HCEC 1CT (cell line): ENCODE results near the gene FGR.
A peak's percentile ranks its signal among the peaks of the same experiment; 100 is the strongest.

Experiments
- DNase-seq: peaks from one replicate; pipeline ENCODE4 v3.0.0-alpha.2; 2017

The FGR gene

DNA sequence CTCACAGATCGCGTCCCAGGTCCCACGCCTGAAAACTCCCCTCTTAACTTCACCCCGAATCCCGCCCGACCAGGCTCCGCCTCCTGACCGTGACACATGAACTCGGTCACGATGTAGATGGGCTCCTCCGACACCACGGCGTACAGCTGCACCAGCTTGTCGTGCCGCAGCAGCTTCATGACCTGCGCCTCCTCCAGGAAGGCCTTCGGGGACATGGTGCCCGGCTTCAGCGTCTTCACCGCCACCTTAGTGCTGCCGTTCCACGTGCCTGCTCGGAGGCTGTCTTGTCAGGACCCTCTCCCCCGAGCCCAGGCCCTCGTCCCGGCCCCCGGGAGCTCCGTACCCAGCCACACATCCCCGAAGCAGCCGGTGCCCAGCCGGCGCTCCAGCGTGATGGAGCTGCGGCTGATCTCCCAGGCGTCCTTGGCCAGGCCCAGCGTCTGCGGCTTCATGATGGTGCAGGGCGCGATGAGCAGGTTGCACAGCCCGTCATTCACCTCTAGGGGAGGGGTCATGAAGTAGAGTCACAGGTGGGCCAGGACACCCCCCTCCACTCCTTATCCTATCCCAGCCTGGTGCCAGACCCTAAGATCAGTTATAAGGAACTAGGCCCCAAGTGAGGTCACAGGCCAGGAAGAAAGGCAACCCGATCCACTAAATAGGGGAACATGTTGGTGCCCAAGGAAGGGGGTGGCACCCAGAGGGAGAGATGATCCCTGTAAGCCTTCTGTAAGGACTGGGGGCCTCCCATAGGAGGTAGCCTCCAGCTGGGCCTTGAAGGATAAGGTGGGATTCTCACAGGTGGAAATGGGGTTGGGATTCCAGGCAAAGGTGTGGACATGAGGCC, 19.4 kb downstream of the FGR start:
- DNase-seq = no peak

DNA sequence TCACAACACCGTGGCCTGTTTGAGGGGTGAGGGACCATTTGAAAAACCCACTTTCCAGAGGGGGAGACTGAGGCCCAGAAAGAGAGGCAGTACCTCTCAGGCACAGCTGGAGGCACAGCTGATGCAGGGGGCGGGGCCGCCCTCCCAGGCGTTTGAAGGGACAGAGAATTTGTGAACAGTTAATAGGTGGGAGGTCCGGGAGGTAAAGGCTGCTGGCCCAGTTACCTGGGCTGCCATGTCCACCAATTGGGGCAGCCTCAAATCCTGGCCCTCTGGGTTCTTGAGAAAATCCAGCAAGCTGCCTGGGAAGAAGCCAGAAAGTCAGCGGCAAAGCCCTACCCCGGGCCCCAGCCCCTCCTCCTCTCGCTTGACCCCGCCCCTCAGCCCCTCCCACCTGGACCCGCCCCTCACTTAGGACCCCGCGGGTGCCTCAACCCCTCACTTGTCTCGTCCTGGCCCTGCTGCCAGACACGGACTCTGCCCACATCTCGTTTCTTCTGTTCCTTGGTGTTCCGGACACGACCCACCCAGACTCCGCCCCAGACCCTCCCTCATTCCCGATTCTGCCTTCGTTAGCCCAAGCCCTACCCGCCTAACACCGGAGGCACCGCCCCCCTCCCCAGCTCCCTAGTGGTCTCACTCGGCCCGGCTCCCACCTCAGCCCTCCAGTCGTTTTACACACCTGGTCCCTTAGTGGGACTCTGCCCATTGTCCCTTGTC, 20.2 kb downstream of the FGR start:
- DNase-seq = no peak

DNA sequence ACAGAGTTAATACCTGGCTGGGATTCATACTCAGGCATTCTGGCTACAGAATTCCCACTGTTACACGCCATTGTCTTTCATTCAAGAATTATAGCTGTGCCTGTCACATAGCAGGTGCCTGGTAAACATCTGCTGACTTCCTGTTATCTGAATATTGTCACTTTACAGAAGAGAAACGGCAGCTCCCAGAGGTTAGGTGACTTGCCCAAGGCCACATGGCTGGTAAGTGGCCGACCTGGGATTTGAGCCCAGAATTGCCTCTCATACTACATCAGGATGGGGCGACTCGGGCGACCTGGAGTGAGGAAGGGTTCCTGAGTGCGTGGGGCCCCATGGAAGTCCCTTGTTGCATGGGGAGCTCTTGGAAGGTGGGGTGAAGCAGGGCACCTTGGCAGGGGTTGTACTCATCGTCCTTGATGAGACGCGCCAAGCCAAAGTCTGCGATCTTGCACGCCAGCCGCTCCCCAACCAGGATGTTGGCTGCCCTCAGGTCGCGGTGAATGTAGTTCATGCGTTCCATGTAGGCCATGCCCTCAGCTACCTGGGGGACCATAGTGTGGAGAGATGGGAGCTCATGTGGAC, 20.9 kb downstream of the FGR start:
- no peak for DNase-seq

DNA sequence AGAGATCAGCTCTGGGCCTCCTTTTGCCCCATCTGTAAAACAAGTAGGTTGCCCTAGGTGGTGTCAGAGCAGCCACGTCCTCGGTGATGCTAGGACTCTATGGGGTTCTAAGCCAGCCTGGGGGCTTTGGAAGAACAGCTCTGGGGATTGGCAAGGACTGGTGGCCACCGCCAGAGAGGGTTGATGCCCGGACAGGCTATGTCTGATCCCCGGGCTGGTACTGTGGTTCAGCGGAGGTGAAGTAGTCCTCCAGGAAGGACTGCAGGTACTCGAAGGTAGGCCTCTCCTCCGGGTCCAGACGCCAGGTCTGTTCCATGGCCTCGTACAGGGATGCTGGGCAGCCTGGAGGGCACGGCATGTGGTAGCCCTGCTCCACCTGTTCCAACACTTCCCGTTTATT, 22.3 kb downstream of the FGR start:
- no peak for DNase-seq

DNA sequence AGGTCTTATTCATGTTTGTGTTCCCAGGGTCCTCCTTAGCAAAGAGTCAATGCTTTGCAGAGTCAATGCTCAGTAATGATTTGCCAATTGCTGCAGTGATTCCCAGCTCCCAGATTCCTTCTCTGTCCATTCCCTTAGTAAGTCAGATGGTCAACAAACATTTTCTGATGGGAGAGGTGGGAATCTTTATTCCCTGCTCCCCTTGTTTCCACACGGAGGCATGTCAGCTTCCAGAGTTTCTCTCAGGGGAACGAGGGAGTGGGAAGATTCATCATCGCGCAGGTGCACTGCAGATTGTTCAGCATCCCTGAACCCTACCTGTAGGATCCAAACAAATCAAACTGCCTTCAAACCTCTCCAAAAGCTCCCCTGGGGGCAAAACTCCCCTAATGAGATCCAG, 23.5 kb downstream of the FGR start:
- no peak for DNase-seq

DNA sequence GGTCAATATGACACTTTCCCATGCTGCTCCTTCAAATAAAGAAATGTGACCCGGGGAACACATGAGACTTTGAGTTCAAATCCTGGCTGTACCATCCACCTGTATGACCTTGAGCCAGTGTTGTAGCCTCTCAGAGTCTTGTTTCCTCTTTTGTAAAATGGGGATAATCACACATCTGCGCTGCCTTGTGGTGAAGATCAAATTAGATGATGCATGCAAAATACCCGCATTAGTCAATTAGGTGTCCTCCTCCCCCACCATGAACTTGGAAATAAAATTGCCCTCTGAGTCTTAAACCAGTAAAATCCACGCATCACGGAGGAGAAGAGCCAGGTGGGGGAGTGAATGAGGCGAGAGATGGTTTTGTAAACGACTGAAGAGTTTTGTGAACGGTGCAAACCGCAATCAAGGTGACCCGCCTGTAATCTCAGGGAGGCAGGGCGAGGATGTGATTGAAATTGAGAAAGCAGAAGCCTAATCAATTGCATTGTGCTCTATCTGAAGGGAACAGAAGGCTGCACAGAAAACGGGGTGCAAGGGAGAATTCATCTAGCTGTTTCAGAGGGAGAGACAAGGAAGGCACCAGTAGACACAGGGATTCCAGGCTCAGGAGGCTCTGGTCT, 25.3 kb downstream of the FGR start:
- no peak for DNase-seq

DNA sequence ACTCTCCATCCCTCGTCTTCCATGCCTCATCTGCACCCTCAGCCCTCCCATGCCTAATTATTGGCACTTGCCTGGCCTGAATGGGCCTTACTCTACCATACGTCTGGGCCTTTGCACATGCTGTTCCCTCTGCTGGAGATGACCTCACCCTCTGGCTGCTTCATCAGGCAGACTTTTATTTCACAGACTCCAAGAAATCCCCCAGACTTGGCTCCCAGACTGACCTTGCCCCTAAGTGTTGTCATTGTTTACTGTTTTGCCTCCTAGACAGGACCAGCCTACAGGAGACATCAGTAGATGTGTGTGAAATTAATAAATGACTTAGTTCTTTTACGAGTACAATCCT, 25.8 kb downstream of the FGR start:
- no peak for DNase-seq

DNA sequence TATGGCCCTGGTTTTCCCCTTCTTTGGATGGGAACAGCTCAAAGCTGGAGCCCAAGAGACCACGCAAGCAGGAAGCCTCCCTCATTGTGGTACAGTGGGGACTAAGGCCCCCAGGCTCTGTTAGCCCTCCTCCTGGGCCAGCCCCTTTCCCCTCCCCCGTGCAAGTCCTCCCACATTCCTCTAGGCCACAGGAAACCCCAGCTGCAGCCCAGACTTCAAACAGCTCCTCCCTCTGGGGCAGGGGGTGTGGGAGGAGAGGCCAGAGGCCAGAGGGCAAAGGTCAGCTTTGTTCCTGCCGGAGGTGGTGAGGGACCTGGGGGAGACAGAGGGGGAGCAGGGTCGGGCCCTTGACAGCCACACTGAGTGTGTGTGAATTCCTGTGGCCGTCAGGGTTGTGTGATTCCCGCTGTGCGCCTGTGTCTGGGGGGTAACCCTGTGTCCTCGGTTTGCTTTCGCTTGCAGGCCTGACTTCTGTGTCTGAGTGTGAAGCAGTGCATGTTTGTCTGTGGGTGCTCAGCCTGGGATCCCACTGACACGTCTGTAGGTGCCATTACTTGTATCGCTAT, 27.7 kb downstream of the FGR start:
- no peak for DNase-seq

DNA sequence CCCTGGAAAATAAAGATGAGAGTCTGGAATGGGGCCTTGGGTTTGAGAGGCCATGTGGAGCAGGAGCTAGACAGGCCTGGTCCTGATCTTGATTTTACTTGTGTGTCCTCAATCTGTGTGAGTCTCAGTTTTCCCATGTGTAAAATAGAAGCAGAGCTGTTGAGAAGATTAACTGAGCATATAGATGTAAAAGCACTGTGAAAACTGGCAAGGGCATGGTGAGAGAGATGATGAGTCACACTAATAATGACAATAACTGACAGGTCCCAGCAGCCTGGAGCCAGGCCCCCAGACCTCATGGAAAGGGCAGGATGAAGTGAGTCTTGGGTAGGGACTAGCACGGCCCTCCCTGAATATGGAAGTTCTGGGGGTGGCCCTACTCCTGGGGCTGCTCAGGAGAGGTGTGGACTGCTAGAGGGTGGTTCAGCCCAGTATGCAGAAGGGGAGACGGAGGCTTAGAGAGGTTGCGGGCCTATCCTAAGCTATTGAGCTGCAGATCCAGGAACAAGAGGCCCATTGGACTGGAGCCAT, 28.2 kb downstream of the FGR start:
- DNase-seq = no peak

DNA sequence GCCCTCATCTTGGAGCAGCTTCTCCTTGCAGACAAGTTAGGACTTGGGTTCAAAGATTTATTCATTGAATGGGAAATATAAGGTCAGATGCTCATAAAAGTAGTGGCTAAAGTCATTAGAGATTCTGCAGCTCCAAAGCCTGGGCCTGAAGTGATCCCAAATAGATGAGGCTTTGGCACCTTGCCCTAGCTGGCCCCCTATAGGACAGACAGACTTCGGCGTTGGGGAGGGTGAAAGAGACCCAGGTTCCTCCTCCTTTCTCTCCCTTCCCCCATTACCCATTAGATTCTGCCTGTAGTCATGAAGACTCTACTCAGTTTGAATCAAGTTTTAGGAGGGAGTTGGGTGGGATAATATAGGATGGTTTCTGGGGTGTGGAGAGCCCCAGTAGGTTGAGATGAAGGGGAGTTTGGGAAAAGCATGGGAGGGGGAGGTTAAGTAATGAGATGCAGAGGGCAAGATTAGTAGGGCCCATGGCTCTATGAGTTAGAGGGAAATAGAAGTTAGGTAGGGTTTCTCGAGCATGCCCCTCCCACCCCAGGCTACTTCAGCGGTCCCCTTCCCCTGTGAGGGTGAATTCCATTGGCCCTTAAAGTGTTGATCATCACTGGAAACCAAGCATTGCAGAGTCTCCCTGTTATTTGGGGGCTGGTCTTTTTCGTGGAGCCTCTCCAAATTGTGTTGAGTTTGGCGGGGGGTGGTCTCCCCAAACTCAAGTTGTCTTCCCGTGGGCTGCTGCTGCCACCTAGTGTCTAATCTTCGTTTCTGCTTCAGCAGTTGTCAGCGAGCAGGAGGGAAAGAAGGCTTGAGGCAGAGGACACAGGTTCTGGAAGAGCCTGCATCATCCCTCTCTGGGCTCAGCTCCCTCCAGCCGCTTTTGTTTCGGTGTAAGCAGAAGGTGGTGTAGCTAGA, 28.9 kb downstream of the FGR start:
- DNase-seq = peak; percentile 56

DNA sequence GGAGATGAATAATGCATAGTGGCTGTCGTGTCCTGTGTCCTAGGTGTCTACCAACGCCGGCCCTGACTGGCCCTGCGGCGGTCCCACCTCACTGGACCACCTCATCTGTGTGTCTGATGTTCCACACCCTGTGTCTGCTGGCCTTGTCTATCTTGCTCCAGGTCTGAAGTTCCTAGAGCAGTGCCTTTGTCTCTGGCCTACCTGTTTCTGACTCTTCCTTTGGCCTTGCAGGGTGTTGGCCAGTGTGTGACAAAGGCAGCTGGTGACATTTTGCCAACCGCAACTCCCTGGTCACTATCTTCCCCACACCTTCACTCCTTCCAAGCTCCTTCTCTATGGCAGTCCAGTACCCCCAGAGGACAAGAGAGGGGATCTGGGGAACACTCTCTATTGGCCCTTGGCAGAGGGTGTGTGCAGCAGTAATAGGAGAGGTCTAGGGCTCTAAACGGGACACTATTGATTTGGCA, 29.7 kb downstream of the FGR start:
- DNase-seq = no peak

DNA sequence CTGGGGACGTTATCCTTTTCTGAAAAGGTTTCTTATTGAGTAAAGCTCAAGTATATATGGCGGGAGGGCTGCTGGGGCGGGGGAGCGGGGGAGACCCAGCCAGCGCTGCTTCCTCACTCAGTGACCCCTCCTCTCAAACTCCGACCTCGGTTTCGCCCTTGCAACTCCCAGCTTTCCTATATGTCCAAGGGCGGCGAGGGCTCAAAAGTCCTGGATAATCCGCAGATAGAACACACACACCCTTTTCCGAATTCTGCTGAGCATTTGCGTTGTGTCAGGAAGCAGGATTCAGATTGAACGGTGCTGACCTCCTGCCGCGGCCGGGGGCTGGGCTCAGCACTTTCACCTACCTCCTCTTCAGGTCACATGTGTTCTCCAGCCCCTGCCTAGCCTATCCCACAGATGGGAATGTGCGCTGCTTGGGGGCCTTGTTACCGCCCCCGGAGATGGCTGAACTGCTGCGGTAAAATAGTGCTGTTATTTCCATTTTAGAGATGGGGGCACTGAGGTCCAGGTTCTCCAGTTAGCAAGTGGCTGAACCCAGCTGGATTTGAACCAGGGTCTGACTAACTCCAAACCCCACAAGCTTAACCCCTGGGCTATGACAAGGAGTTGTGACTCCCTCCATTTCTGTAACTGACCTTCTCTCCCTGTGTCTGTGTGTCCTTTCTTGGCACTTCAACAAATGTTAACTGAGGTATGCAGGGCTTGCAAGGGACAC, 30.2 kb downstream of the FGR start:
- no peak for DNase-seq

DNA sequence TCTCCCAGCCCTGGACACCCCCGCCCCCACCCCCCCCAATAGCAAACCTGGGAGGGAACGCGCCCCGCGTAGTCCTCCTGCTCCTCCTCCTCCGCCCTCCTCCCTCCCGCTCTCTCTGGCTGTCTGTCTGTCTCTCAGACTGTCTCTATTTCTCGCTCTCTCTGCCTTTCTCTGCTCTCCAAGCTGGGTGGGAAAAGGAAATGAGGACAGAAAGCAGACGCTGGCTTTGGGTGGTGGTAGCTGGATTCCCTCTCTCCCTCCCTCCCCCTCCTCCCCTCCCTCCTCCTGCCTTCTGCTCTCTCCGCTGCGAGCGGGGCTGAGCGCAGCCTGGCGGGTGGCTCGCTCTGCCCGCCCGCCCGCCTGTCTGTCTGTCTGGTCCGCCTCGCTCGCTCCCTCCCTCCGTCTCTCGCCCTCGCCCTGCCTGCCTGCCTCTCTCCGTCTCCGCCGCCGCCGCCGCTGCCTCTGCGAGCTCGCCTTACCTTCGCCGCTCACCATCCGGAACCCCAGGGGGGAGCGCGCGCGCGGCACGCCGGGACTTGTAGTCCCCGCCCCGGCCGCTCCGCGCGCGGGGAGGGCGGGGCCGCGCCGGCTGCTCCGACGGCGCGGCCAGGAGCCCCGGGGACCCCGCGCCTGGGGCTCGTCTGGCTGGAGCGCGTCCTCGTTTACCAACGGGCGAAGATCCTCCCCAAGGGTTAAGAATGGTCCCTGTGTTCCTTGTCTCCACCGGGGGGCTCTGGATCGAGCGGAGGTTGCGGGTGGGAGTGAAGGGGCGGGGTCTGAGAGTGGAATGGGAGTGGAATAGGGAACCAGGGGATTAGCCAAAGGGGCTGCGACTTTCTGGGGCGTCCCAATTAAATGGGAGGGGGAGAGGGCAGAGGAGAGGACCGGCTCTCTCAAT, 31.1 kb downstream of the FGR start, which contains the start of gene AHDC1:
AHDC1 (minus strand) TSS at position 464 of the 898 bp plus-strand sequence. CDS start 52,029 bp downstream, outside the sequence.
- peak; percentile 87 for DNase-seq

DNA sequence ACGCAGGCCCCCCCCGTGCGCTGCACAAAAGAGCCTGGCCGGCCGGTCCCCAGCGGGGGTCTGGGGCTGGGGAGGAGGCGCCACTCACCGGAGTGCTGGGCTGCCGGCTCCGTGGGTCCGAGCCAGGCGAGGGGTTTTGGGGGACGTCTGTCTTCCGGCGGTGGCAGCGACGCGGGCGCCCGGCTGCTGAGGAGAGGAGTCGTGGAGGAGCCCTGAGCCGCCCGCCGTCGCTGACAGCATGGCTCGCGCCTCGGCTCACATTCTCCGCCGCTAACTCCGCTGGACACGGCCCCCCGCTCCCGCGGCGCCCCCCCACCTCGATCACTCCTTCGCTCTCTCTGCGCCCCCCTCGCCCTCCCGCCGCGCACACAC, 31.7 kb downstream of the FGR start:
- DNase-seq = no peak

DNA sequence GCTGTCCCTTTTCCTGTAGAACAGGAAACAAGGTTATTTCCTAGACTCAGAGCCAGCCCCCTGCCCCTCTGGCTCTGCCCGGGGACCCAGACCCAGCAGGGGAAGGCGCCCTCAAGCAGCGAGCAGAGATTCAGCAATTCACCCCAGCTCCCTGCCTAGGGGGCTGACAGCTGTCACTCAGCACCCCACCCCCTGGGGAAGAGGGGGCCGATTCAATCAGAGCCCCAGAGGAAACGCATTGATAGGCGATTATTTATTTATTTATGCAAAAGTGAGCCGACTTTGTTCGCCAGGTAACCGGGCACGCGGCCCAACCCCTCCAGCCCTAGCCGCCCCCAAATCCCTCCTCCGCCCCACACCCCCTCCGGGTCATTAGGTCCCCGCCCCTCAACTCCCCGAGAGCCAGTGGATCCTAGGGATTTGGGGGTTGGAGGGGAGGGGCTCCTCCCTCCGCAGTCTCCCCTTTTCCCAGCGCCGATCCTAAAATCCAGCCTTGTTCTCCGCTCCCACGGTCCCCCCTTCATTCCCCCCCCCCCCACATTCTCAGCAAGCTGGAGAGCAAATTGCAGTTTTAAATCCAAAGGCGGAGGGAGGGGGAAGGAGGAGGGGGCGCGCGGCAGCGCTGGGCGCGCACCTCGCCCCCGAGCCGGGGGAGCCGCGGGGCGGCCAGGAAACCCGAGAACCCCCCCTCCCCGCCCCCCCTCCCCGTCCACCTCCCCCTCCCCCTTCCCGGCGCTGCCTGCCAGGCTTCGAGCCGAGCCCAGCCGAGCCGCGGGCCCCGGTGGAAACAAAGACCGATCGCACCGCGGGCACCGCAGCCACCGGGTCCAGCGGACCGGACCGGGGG, 32.3 kb downstream of the FGR start:
- no peak for DNase-seq

DNA sequence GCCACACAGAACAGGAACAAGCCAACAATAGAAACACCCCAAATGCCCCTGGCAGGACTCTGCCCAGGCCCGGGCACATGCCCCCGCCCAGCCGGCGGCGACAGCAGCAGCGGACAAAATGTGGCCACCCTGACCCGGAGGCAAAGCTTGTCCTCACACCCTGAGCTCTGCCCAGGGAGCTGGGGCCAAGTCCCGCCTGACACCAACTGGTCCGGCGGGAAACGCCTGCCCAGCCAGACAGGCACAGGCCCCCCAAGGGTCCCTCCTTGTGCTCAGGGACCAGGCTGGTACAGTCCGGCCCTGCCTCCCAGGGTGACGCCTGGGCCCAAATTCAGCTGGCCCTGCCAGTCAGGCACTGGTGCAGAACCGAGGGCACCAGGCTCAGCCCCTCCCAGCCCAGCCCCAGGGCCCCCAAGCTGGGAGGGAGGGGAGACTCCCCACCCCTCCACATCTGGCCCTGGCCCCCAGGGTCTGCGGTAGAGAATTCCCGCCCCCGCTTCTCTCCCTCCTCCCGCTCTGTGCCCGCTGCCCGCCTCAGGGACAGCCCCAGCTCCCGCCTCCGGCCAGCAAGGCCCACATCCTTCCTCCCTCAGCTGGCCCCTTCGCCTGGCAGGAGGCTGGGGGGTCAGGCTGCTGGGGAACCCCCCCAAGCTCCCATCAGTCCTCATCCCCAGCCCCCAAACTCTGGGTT, 33.1 kb downstream of the FGR start:
- DNase-seq = no peak

DNA sequence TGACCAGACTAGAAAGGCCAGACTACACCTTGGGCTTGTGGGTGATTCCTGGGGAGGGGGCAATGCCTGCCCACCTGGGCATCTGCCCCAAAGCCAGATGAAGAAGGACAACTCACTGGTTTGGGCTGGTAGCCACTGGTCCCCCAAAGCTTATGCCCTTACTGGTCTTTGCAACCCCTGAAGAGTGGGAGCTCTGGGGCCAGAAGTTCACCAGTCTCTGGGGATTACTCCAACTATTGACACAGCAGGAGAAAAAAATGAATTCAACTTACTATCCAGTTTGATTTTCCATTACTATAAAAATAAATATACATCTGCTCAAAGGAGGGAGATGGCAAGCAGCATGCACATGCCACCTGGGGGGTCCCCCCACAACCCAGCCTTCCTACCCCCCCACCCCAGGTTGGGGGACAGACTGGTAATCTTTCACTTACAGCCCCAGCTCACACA, 33.6 kb downstream of the FGR start:
- no peak for DNase-seq

DNA sequence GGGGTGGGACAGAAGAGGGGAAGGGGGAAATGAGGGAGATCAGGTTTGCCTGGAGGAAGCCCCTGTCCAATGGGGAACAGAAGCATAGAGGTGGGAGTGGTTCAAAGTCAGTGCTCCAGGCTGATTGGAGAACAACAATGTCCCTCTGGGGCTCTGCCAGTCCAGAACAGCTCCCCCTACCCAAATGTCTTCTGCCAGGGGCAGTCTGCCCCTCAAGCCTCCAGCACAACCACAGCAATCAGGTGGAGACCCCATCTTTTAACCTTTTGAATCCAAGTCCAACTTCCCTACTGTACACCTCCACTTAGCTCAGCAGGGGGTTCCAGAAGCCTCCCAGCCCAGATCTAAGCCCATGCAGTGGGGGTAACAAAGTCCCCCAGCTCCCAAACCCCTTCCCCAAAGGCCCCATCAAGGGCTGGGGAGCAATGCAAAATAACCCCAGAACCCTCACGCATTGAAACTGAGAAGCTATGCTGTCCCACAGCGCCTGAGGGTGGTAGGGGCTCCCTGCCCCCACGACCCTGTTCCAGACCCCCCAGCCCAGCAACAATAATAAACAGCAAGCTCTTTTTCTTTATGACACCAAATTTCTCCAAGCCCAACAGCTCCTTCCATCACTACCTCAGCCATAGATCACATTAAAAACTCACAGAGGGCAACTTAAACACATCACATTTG, 34.3 kb downstream of the FGR start:
- DNase-seq = no peak
